ENCODE data around the gene MYBPHL.

GRCh38 chr1:109265741-109266330, 41.0 kb downstream of the MYBPHL start:
- TF ChIP-seq CTCF (IDR thresholded peaks at IDR 0.05) = no peak
- no peak for TF ChIP-seq POLR2A (IDR thresholded peaks at IDR 0.05)

Measured in thyroid gland (tissue), 4 donors.